Measurements from ENCODE around the gene DCTPP1. TPM values are rescaled to one million over a fixed set of nuclear protein-coding genes. Genes with fewer than 3 reads are reported as not detected.

Gene DCTPP1
- total and polyA plus RNA-seq, 9 of the 15 experiments (the other 6 are each of a cell fraction or from before 2014, with no cell fraction given): 45.0 to 132 (median 80.6) TPM

- TF ChIP-seq CHD7 (IDR thresholded peaks at IDR 0.05; ENCODE audit: low read depth, low read length) (no peak), POLR2AphosphoS5 (IDR thresholded peaks at IDR 0.05; ENCODE audit: control insufficient read depth, insufficient read depth, low read depth, low read length) (no peak), FOXA1 (IDR thresholded peaks at IDR 0.05; ENCODE audit: borderline replicate concordance) (no peak), ZNF589 (CRISPR knock-in tag; IDR thresholded peaks at IDR 0.05; ENCODE audit: low read depth) (no peak), DACH1 (IDR thresholded peaks at IDR 0.05; ENCODE audit: partially characterized antibody) (no peak), ZNF174 (CRISPR knock-in tag; IDR thresholded peaks at IDR 0.05) (no peak), GTF3C2 (IDR thresholded peaks at IDR 0.05; ENCODE audit: borderline replicate concordance, extremely low read depth, insufficient read length) (no peak), KLF13 (tag; IDR thresholded peaks at IDR 0.05; ENCODE audit: borderline replicate concordance, low read depth) (no peak), TGIF2 (CRISPR knock-in tag; IDR thresholded peaks at IDR 0.05) (no peak), ZC3H11A (IDR thresholded peaks at IDR 0.05; ENCODE audit: low read depth, low read length) (no peak), ZFP30 (CRISPR knock-in tag; IDR thresholded peaks at IDR 0.05; ENCODE audit: borderline replicate concordance) (no peak)
Measured at GRCh38 chr16:30429678-30430427, at the start of gene DCTPP1 (continued).

Measured in K562 (cell line).